ENCODE results near the gene ITPR3.
A peak's percentile ranks its signal among the peaks of the same experiment; 100 is the strongest.

Gene ITPR3

DNA sequence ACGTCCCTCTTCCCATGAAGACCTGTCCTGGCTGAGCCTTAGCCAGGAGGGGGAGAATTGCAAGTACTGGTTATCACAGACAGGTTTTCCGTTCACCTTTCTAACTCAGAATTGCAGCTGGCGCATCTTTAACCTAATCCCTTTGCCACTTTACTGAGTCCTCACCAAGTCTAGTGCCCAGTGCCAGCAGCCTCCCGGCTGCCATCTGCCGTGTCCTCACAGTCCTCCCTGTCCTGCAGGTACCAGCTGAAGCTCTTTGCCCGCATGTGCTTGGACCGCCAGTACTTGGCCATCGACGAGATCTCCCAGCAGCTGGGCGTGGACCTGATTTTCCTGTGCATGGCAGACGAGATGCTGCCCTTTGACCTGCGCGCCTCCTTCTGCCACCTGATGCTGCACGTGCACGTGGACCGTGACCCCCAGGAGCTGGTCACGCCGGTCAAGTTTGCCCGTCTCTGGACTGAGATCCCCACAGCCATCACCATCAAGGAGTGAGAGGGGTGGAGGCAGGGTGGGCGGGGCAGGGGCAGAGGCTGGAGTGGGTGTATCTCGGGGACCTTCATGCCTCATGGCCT, 49.1 kb downstream of the ITPR3 start:
- DNase-seq (ENCODE audit: low read depth in 2 of 2), result no peak

GRCh38 chr6:33670971-33671743, 50.0 kb downstream of the ITPR3 start:
- DNase-seq (ENCODE audit: low read depth in 2 of 2), result no peak

- DNase-seq (ENCODE audit: low read depth in 2 of 2), result no peak
Observed at GRCh38 chr6:33671744-33672072, 50.6 kb downstream of the ITPR3 start.

GRCh38 chr6:33672808-33673207, 51.7 kb downstream of the ITPR3 start:
- DNase-seq (ENCODE audit: low read depth in 2 of 2), result no peak

GRCh38 chr6:33673851-33674250, 52.7 kb downstream of the ITPR3 start:
- no peak for DNase-seq (ENCODE audit: low read depth in 2 of 2)

- DNase-seq (ENCODE audit: low read depth in 2 of 2), result no peak
Observed at GRCh38 chr6:33675968-33676367, 54.8 kb downstream of the ITPR3 start.

DNA sequence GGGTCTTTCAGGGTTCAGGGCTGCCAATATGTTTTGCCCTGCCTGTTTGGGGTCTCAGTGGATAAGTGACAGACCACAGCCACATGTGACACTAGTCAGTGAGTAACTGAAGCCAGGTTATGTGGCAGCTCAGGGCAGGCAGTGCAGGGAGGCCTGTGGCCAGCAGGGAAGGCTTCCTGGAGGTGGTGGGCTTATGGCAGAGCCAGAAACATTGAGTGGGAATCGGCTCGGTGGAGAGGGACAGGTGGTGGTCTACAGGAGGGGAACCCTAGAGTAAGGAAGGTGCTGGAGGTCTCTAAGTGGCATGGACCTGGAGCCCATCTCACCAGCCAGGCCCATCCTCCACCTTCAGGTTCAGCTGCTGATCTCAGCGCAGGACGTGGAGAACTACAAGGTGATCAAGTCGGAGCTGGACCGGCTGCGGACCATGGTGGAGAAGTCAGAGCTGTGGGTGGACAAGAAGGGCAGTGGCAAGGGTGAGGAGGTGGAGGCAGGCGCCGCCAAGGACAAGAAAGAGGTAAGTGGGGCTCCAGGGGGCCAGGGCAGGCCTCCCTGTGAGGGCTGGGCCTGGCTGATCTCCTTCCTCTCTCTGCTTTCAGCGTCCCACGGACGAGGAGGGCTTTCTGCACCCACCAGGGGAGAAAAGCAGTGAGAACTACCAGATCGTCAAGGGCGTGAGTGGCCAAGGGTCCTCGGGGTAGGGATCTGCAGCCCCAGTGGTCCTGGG, 55.5 kb downstream of the ITPR3 start:
- DNase-seq (ENCODE audit: low read depth in 2 of 2), result no peak

DNA sequence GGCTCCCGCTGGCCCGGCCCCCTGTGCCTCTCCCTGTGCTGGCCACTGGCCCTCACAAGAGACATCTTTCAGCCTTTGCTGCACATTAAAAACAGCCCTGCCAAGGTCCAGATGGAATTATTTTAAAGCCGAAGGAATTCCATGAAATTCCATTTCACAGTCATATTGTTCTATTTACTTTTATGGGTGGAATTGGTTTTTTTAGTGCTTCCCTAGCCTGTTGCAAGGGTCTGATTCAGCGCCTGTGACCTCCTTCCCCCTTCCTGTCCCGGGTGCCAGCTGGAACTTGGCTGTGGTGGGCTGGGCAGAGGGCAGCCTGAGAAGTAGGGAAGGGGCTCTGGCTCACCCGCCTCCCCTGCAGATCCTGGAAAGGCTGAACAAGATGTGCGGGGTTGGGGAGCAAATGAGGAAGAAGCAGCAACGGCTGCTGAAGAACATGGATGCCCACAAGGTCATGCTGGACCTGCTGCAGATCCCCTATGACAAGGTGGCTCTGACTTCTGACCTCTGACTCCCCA, 56.1 kb downstream of the ITPR3 start:
- no peak for DNase-seq (ENCODE audit: low read depth in 2 of 2)

DNA sequence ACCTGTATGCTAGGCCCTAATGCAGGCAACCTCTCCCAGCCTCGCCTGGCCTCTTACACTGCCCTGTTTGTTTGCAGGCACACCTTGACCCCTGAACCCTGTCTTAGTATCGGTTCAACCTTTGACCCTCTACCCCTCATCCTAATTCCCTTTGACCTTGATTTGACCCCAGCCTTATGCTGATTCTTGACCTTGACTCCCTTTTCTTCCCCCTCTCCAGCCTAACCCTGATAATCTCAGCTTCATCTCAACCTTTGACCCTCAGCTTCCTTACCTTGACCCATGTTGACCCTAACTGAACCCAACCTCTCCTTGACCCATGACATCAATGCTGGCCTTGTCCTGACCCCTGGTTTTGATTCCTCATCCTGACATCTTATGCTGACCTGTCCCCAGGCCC, 56.6 kb downstream of the ITPR3 start:
- DNase-seq (ENCODE audit: low read depth in 2 of 2), result no peak

DNA sequence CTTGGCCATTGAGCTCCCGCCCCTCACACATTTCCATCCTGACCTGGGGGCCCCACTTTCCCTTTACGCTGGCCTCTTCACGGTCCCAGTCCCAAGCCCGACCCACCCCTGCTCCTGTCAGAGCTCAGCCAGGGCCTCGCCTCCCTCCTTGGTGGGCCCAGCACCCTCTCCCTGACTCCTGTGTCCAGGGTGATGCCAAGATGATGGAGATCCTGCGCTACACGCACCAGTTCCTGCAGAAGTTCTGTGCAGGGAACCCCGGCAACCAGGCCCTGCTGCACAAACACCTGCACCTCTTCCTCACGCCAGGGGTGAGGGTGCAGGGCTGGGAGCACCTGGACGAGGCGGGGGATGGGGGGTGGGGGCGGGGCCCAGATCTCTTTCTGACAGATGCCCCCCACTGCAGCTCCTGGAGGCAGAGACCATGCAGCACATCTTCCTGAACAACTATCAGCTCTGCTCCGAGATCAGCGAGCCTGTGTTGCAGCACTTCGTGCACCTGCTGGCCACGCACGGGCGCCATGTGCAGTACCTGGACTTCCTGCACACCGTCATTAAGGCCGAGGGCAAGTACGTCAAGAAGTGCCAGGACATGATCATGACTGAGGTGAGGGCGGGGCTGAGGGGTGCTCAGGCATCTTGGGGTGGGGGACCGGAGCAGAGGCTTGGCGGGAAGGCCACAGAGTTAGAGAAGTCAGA, 57.3 kb downstream of the ITPR3 start:
- DNase-seq (ENCODE audit: low read depth in 2 of 2), result no peak

DNA sequence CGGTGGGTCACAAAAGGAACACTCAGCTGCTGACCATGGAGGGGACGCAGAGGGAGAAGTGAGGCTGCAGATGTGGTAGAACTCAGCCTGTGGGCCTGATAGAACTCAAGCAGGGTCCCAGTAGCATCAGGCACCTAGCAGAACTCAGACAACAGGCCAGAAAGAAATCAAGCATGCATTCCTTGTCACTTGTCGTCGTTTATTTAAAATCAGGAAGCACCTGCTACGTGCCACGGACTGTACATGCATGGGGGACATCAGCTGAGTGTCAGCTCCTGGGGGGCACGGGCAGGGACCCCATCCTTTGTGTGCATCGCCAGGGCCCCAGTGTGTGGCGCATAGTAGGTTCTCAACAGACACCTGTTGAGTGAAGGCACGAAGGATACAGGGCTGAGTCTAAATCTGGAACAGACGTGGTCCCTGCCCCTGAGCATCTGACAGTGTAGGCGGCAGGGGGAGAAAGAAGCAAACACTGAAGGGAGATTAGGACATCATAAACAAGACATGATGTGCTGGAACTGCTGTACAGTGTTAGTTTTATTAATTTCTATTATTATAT, 57.9 kb downstream of the ITPR3 start:
- no peak for DNase-seq (ENCODE audit: low read depth in 2 of 2)

DNA sequence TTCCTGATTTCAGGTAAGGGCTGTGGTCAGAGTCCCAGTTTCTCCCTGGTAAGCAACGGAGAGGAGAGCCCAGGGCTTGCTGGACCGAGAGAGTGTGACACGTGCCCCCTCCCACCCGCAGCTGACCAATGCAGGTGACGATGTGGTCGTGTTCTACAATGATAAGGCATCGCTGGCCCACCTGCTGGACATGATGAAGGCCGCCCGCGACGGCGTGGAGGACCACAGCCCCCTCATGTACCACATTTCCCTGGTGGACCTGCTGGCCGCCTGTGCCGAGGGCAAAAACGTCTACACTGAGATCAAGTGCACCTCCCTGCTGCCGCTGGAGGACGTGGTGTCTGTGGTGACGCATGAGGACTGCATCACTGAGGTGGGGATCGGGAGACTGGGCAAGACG, 58.6 kb downstream of the ITPR3 start:
- DNase-seq (ENCODE audit: low read depth in 2 of 2), result no peak

DNA sequence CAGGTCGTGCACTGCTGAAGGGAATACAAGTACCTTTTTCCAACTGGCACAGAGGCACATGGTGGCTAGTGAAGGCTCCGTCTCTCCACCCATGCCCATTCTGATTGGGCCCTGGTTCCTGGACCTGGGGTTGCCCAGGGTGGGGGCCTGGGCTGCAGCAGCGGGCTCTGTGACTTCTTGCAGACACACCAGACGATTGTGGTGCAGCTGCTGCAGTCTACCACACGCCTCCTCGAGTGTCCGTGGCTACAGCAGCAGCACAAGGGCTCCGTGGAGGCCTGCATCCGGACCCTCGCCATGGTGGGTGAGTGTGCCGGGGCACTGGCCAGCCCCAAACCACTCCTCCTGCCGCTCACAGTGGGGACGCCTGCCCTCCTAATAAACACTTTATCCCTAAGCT, 61.2 kb downstream of the ITPR3 start:
- no peak for DNase-seq (ENCODE audit: low read depth in 2 of 2)

- DNase-seq (ENCODE audit: low read depth in 2 of 2), result peak; percentile 6 to 64
Observed at GRCh38 chr6:33683051-33683571, 62.0 kb downstream of the ITPR3 start.

DNA sequence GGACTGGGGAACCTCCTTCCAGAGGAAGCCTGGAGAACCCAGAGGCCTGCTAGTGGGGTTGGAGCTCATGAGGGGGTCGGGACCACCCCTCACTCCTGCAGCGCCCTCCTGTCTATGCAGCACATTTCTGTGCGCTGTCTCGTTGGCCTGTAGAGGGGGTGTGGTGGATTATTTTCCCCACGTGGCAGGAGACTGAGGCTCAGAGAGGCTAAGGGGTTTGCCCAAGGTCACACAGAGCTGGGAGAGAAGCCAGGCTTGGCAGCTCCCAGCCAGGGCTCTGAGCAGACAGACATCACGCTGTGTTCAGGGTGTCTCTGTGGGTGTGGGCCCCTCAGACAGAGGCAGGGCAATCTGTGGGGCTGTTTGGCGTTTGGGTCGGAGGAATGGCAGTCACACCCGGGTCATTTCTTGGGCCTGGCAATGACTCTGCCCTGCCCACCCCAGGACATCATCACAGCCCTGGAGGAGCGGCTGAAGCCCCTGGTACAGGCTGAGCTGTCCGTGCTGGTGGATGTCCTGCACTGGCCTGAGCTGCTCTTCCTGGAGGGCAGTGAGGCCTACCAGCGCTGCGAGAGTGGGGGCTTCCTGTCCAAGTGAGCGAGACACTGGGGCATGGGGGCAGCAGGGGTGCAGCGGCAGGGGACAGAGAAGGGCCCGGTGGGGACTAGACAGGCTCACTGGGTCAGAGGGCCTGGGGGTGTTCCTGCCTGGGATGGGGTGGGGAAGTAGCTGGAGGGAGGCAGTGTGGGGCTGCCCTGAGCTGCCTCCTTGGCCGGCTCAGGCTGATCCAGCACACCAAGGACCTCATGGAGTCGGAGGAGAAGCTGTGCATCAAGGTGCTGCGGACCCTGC, 62.7 kb downstream of the ITPR3 start:
- DNase-seq (ENCODE audit: low read depth in 2 of 2), result no peak

DNA sequence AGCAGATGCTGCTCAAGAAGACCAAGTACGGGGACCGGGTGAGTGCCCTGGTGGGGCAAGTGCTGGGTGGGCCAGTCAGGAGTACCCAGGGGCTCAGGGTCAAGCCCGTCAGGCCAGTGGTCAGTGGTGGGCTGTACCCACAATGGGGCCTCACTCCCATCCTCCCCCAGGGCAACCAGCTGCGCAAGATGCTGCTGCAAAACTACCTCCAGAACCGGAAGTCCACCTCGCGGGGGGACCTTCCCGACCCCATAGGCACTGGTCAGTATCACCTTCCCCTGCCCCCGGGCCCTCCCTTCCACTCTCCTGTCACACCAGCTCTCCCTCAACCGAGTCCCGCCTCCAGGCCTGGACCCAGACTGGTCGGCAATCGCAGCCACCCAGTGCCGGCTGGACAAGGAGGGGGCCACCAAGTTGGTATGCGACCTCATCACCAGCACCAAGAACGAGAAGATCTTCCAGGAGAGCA, 63.3 kb downstream of the ITPR3 start:
- DNase-seq (ENCODE audit: low read depth in 2 of 2), result no peak

DNA sequence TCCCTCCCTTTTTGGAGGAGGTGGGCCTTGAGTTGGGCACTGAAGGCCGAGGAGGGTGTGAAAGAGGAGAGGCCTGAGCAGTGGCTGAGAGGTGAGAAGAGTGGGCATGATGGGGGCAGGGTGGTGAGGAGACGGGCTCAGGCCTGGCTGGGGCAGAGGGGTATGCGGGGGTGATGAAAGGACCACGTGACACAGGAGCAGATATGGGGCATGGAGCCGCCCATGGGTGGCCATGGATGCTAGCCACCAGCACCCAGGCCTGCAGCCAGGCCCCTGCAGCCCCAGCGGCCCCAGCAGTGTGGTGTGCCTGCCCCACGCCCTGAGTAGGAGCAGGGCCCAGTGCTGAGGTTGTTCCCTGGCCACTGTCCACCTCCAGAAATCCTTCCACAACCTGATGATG, 63.9 kb downstream of the ITPR3 start:
- no peak for DNase-seq (ENCODE audit: low read depth in 2 of 2)

- DNase-seq (ENCODE audit: low read depth in 2 of 2), result no peak
Observed at GRCh38 chr6:33685411-33686224, 64.5 kb downstream of the ITPR3 start.

DNA sequence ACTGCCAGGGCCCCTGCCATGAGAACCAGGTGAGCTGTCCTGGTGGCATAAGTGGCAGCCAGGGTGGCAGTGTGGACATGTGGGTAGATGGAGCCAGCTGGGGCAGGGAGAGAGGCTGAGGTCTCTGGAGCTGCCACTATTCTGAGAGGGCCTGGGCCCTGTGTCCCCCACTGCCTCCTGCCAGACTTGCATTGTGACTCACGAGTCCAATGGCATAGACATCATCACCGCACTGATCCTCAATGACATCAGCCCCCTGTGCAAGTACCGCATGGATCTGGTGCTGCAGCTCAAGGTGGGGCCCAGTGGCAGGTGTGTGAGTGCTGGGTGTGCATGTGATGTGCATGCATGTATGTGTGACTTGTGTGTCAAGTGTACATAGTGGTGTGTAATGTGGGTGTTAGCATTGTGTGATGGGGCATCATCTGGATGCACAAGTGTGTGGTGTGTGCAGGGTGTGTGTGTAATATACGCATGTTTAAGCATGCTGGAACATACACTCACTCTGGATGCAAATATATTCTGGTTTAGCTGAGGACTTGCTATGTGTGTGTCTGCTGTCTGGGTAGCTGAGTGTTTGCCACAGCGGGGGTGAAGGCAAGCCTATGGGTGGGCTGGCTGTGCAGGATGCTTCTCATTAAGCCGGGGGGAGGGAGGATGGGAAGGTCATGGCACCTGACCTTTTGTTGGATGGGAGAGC, 65.3 kb downstream of the ITPR3 start:
- DNase-seq (ENCODE audit: low read depth in 2 of 2), result no peak
